ENCODE measurements around the gene SPATA16. TPM values are rescaled to one million over a fixed set of nuclear protein-coding genes. Genes with fewer than 3 reads are reported as not detected.

The SPATA16 gene
- total and polyA plus RNA-seq, 11 donors = not detected

DNA sequence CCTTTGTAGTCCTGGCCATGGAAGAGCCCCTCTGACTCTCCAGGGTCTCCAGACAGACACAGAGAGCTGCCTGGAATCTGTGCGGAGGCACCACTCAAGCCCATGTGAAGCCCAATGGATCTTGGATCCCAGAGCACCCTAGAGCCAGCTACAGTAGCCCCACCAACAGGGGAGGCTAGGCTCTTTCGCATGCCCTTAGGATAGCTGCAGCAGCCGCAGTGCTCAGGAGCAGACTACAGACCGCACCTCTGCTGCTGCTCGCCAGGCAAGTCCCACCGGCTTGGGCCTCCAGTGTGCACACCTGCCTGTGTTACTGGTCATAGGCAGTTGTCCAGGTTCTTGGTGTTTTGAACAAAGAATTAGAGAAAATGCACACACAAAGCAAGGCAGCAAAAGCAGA lies 131.6 kb downstream of the SPATA16 start:
- Histone ChIP-seq H3K9me3 (no peaks in the 10 kb centered on the region), H3K4me1 (no peaks in the 10 kb centered on the region), H3K4me3 (no peak overlapping the region), H3K27ac (no peak overlapping the region), H3K36me3 (no peaks in the 10 kb centered on the region), H3K27me3 (no peaks in the 10 kb centered on the region)
- intact Hi-C loops (cut with DNase I) = no loop called here
- ATAC-seq (no peak), DNase-seq (peak in 1 of 5 donors; percentile 47)
- TF ChIP-seq, protein P1, sequence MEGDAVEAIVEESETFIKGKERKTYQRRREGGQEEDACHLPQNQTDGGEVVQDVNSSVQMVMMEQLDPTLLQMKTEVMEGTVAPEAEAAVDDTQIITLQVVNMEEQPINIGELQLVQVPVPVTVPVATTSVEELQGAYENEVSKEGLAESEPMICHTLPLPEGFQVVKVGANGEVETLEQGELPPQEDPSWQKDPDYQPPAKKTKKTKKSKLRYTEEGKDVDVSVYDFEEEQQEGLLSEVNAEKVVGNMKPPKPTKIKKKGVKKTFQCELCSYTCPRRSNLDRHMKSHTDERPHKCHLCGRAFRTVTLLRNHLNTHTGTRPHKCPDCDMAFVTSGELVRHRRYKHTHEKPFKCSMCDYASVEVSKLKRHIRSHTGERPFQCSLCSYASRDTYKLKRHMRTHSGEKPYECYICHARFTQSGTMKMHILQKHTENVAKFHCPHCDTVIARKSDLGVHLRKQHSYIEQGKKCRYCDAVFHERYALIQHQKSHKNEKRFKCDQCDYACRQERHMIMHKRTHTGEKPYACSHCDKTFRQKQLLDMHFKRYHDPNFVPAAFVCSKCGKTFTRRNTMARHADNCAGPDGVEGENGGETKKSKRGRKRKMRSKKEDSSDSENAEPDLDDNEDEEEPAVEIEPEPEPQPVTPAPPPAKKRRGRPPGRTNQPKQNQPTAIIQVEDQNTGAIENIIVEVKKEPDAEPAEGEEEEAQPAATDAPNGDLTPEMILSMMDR (IDR thresholded peaks at IDR 0.05) = no peak
- no peak for TF ChIP-seq POLR2A (IDR thresholded peaks at IDR 0.05)
- WGBS, 4 donors = 97 to 100% (median 98%) methylated on average over 3 to 6 of the region's 6 CpGs

DNA sequence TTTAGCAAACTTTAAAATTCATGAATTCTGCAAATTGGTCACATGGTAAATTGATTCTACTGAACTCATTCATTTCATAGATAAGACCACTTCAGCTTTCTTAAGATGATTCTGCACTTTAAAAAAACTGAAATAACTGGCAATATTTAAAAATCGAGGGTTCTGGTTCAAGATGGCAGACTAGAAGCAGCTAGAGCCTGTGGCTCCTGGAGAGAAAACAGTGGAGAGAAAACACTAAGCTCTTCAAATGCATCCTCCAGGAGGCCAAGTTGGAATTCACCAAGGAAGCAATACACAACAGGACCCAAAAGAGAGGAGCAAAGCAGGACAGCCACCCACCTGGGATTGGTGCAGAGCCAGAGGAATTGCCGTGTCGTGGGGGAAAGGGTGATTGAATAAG lies 132.1 kb downstream of the SPATA16 start:
- 87 to 96% (median 93%) methylated on average over 3 of the region's 3 CpGs for WGBS, 4 donors
- no peak overlapping the region for H3K27ac ChIP-seq
- H3K36me3 ChIP-seq = no peaks in the 10 kb centered on the region
- intact Hi-C loops (cut with DNase I) = no loop called here
- no peaks in the 10 kb centered on the region for H3K4me1 ChIP-seq
- H3K27me3 ChIP-seq = no peaks in the 10 kb centered on the region
- ATAC-seq (no peak), DNase-seq (no peak)
- TF ChIP-seq POLR2A (IDR thresholded peaks at IDR 0.05) = no peak
- TF ChIP-seq, protein P1 (IDR thresholded peaks at IDR 0.05) = no peak
- H3K9me3 ChIP-seq = no peaks in the 10 kb centered on the region
- H3K4me3 ChIP-seq = no peak overlapping the region

GRCh38 chr3:173007079-173007723 lies 133.8 kb downstream of the SPATA16 start:
- H3K4me3 ChIP-seq = no peak overlapping the region
- intact Hi-C loops (cut with DNase I) = no loop called here

GRCh38 chr3:173006006-173006405 lies 135.0 kb downstream of the SPATA16 start:
- intact Hi-C loops (cut with DNase I) = no loop called here
- Histone ChIP-seq H3K9me3 (peaks cover 0 to 3% (median 0%) of the 10 kb centered on the region in 12 donors), H3K36me3 (no peaks in the 10 kb centered on the region), H3K4me1 (no peaks in the 10 kb centered on the region), H3K4me3 (no peak overlapping the region), H3K27ac (no peak overlapping the region), H3K27me3 (no peaks in the 10 kb centered on the region)
- no peak for TF ChIP-seq POLR2A (IDR thresholded peaks at IDR 0.05)
- TF ChIP-seq, protein P1 (IDR thresholded peaks at IDR 0.05) = no peak
- no peak for ATAC-seq
- DNase-seq = no peak

More at GRCh38 chr3:173007079-173007723, 133.8 kb downstream of the SPATA16 start:
- 66 to 78% (median 68%) methylated on average over 3 of the region's 3 CpGs for WGBS, 4 donors
- Histone ChIP-seq H3K36me3 (no peaks in the 10 kb centered on the region), H3K4me1 (no peaks in the 10 kb centered on the region), H3K9me3 (no peaks in the 10 kb centered on the region), H3K27me3 (no peaks in the 10 kb centered on the region), H3K27ac (no peak overlapping the region)
- DNase-seq (no peak), ATAC-seq (no peak)
- TF ChIP-seq POLR2A (IDR thresholded peaks at IDR 0.05) = no peak
- TF ChIP-seq, protein P1 (IDR thresholded peaks at IDR 0.05) = no peak
